H1 (cell line): ENCODE data around the gene SRP14. TPM values are rescaled to one million over a fixed set of nuclear protein-coding genes. Genes with fewer than 3 reads are reported as not detected.

Experiments used
- CTCF ChIA-PET: fragments of 300-600 bp; sonication (Branson Sonifier 250); formaldehyde crosslinking; loops from one replicate; lab custom pipeline; 2021; ENCODE audit not compliant: partially characterized antibody; lab: Charles Lee
- POLR2A ChIA-PET: fragments of 300-600 bp; sonication (Branson Sonifier 250); formaldehyde crosslinking; loops from one replicate; lab custom pipeline; 2021; ENCODE audit warnings: inconsistent platforms; ENCODE audit not compliant: partially characterized antibody; lab: Charles Lee
- DNase-seq, 2 experiments: peaks; one replicate each; pipeline versions ENCODE4 v3.0.0 to v3.0.0-alpha.2; 2010 to 2022; ENCODE audit warnings: low spot score in 2 of 2, low read depth in 1 of 2, mixed read lengths in 1 of 2
- FAIRE-seq: peaks from 2 replicates; lab custom pipeline; 2011; peaks lifted over from hg19 to GRCh38; lab: Jason Lieb, UNC
- H2AFZ ChIP-seq: 2 replicates; pipeline ENCODE4 v1.8.1; 2012; ENCODE audit warnings: low read length, inconsistent platforms
- H2AK5ac ChIP-seq: 2 replicates; pipeline ENCODE4 v1.6.1; 2013; ENCODE audit warnings: low read depth, low read length
- H2BK120ac ChIP-seq: replicated peaks from 2 replicates; pipeline ENCODE3; 2013; ENCODE audit warnings: low read depth, low read length, inconsistent platforms
- H2BK12ac ChIP-seq: 2 replicates; pipeline ENCODE4 v1.6.1; 2013; ENCODE audit warnings: low read depth, low read length
- H2BK15ac ChIP-seq: 2 replicates; pipeline ENCODE4 v1.6.1; 2013; ENCODE audit warnings: low read length
- H2BK20ac ChIP-seq: 2 replicates; pipeline ENCODE4 v1.6.1; 2013; ENCODE audit warnings: low read length
- H2BK5ac ChIP-seq: 2 replicates; pipeline ENCODE4 v1.6.1; 2013; ENCODE audit warnings: low read depth, low read length
- H3K14ac ChIP-seq: 2 replicates; pipeline ENCODE4 v1.6.1; 2013; ENCODE audit warnings: inconsistent platforms; ENCODE audit not compliant: insufficient read length
- H3K18ac ChIP-seq: 2 replicates; pipeline ENCODE4 v1.6.1; 2013; ENCODE audit warnings: low read length; ENCODE audit errors: extremely low read depth
- H3K23ac ChIP-seq: 2 replicates; pipeline ENCODE4 v1.6.1; 2013; ENCODE audit warnings: inconsistent platforms; ENCODE audit not compliant: insufficient read length
- H3K23me2 ChIP-seq: 2 replicates; pipeline ENCODE4 v1.6.1; 2013; ENCODE audit warnings: low read depth, low read length
- H3K27ac ChIP-seq: 2 replicates; pipeline ENCODE4 v1.6.1; 2011; ENCODE audit warnings: low read depth, low read length, inconsistent platforms
- H3K27me3 ChIP-seq, 4 experiments: replicated peaks in 1 of 4; 1 replicate in 1 of 4; 2 replicates in 3 of 4; pipeline versions ENCODE4 v1.6.1 to v1.8.1; 2011 to 2013; ENCODE audit warnings: low read length in 3 of 4, mild to moderate bottlenecking in 3 of 4, inconsistent platforms in 2 of 4, mixed read lengths in 2 of 4, moderate library complexity in 1 of 4; ENCODE audit not compliant: control insufficient read depth in 3 of 4, insufficient read depth in 3 of 4; ENCODE audit errors: extremely low read depth in 1 of 4
- H3K36me3 ChIP-seq, 4 experiments: 2 replicates each; pipeline versions ENCODE4 v1.6.1 to v1.8.1; 2011 to 2013; ENCODE audit warnings: mild to moderate bottlenecking in 4 of 4, low read length in 3 of 4, moderate library complexity in 2 of 4, control low read depth in 1 of 4, inconsistent platforms in 1 of 4; ENCODE audit not compliant: insufficient read depth in 4 of 4, control insufficient read depth in 2 of 4
- H3K4ac ChIP-seq: replicated peaks from 2 replicates; pipeline ENCODE3; 2013; ENCODE audit warnings: low read length, low read depth, mixed read lengths, inconsistent platforms; ENCODE audit not compliant: insufficient read length
- H3K4me1 ChIP-seq, 4 experiments: replicated peaks in 1 of 4; 1 replicate in 1 of 4; 2 replicates in 3 of 4; pipeline versions ENCODE4 v1.6.1 to v1.8.1; 2011 to 2013; ENCODE audit warnings: low read length in 3 of 4, inconsistent platforms in 2 of 4, mixed read lengths in 1 of 4; ENCODE audit not compliant: insufficient read depth in 4 of 4, control insufficient read depth in 3 of 4
- H3K4me2 ChIP-seq, 2 experiments: 2 replicates each; pipeline versions ENCODE4 v1.6.1 to v1.8.1; 2011 to 2013; ENCODE audit warnings: low read depth in 2 of 2, low read length in 2 of 2, control low read depth in 1 of 2, inconsistent platforms in 1 of 2, mild to moderate bottlenecking in 1 of 2; ENCODE audit not compliant: insufficient read depth in 1 of 2
- H3K4me3 ChIP-seq, 4 experiments: fragments of 200-600, 300-600 bp in 1 of 4; sonication (generic), shearing (Covaris generic), sonication (Bioruptor Twin) in 1 of 4; 2 replicates each; pipeline versions ENCODE4 v1.5.1 to v1.8.1; 2011 to 2016; ENCODE audit warnings: low read length in 4 of 4, low read depth in 3 of 4, control low read depth in 2 of 4, inconsistent platforms in 2 of 4, mild to moderate bottlenecking in 2 of 4, mixed read lengths in 1 of 4, moderate library complexity in 1 of 4; ENCODE audit not compliant: insufficient read depth in 2 of 4; ENCODE audit errors: extremely low read depth in 1 of 4
- H3K56ac ChIP-seq: replicated peaks from 2 replicates; pipeline ENCODE3; 2013; ENCODE audit warnings: low read depth, mild to moderate bottlenecking, mixed read lengths, low read length, inconsistent platforms; ENCODE audit not compliant: insufficient read length
- H3K79me1 ChIP-seq: 2 replicates; pipeline ENCODE4 v1.6.1; 2013; ENCODE audit warnings: low read depth, low read length, control low read depth
- H3K79me2 ChIP-seq, 2 experiments: 2 replicates each; pipeline versions ENCODE4 v1.6.1 to v1.8.1; 2012 to 2013; ENCODE audit warnings: low read length in 2 of 2, mild to moderate bottlenecking in 2 of 2, inconsistent platforms in 1 of 2; ENCODE audit not compliant: insufficient read depth in 2 of 2, control insufficient read depth in 1 of 2
- H3K9ac ChIP-seq, 4 experiments: replicated peaks in 1 of 4; 1 replicate in 1 of 4; 2 replicates in 3 of 4; pipeline versions ENCODE4 v1.6.1 to v1.8.1; 2011 to 2013; ENCODE audit warnings: low read depth in 3 of 4, low read length in 3 of 4, control low read depth in 2 of 4, mild to moderate bottlenecking in 2 of 4, moderate library complexity in 2 of 4, inconsistent platforms in 1 of 4; ENCODE audit errors: extremely low read depth in 1 of 4
- H3K9me3 ChIP-seq, 2 experiments: 2 replicates each; pipeline versions ENCODE4 v1.6.1 to v1.8.1; 2012 to 2013; ENCODE audit warnings: mild to moderate bottlenecking in 2 of 2, moderate library complexity in 2 of 2, control low read depth in 1 of 2, inconsistent platforms in 1 of 2, low read depth in 1 of 2, low read length in 1 of 2, mixed read lengths in 1 of 2; ENCODE audit not compliant: insufficient read depth in 2 of 2
- H4K20me1 ChIP-seq, 2 experiments: replicated peaks in 1 of 2; 2 replicates each; pipeline versions ENCODE3 to v1.8.1; 2011 to 2013; ENCODE audit warnings: inconsistent platforms in 2 of 2, low read length in 2 of 2, mild to moderate bottlenecking in 1 of 2; ENCODE audit not compliant: insufficient read depth in 2 of 2, control insufficient read depth in 1 of 2
- H4K5ac ChIP-seq: 2 replicates; pipeline ENCODE4 v1.6.1; 2013; ENCODE audit warnings: low read length, low read depth, mixed read lengths, inconsistent platforms; ENCODE audit not compliant: insufficient read length
- H4K8ac ChIP-seq: 2 replicates; pipeline ENCODE4 v1.8.0; 2013; ENCODE audit warnings: mild to moderate bottlenecking, moderate library complexity, low read length, inconsistent platforms; ENCODE audit not compliant: insufficient read depth; ENCODE audit errors: extremely low read depth
- H4K91ac ChIP-seq: replicated peaks from 2 replicates; pipeline ENCODE3; 2013; ENCODE audit warnings: low read length, mixed read lengths, inconsistent platforms; ENCODE audit not compliant: insufficient read length
- BACH1 ChIP-seq: IDR thresholded peaks from 2 replicates; pipeline ENCODE4 v1.6.1; 2012; ENCODE audit warnings: low read length, improper control_type of control experiment
- MAFK ChIP-seq: IDR thresholded peaks from 2 replicates; pipeline ENCODE4 v1.6.1; 2012; ENCODE audit warnings: low read depth, mild to moderate bottlenecking, improper control_type of control experiment, low read length
- TAF1 ChIP-seq: IDR thresholded peaks from 2 replicates; pipeline ENCODE4 v1.6.1; 2011; ENCODE audit warnings: mild to moderate bottlenecking, low read depth, low read length
- WGBS, 2 experiments: shearing (Covaris generic) in 1 of 2; methylation state at CpG; one replicate each; pipeline versions ENCODE4 v1.1.6 to v1.1.7; 2013 to 2015; ENCODE audit warnings: low lambda C conversion rate in 2 of 2, mixed read lengths in 2 of 2, inconsistent platforms in 1 of 2, low coverage in 1 of 2, missing lambda C conversion rate in 1 of 2; ENCODE audit not compliant: insufficient replicate concordance in 2 of 2, insufficient coverage in 1 of 2, insufficient read length in 1 of 2; ENCODE audit errors: extremely low coverage in 1 of 2, missing lambda C conversion rate in 1 of 2; 5-methylcytosine and 5-hydroxymethylcytosine counted together
- polyA plus RNA-seq, 7 experiments: library from polyadenylated mRNA; depleted of rRNA in 3 of 7; stranded (reverse) in 5 of 7; unstranded in 2 of 7; fragments of >200 nt in 5 of 7; fragments of 200-250 nt in 2 of 7; gene quantifications; 1 replicate in 5 of 7; 2 replicates in 1 of 7; 4 replicates in 1 of 7; pipeline versions ENCODE4 v1.2.1 to v1.2.3, GENCODE V29; 2011 to 2013; ENCODE audit warnings: missing spikeins in 2 of 7, mixed read lengths in 2 of 7
- total RNA-seq: library from RNA; stranded (reverse); fragmentation: NEBNext Ultra II Directional; extraction: Animal tissue kit (Norgen Biotek cat#: 25700); gene quantifications from 2 replicates; pipeline ENCODE4 v1.2.1, GENCODE V29; 2021
- TF ChIP-seq, protein P1 (sequence below), 3 experiments: IDR thresholded peaks; 1 replicate in 2 of 3; 2 replicates in 1 of 3; pipeline versions ENCODE4 v1.5.1 to v1.6.1; 2011; ENCODE audit warnings: low read length in 3 of 3, mild to moderate bottlenecking in 3 of 3, inconsistent platforms in 2 of 3, low read depth in 1 of 3, moderate library complexity in 1 of 3; ENCODE audit not compliant: insufficient read depth in 1 of 3; ENCODE audit errors: control extremely low read depth in 1 of 3

Gene SRP14
- total and polyA plus RNA-seq, 2 of the 8 experiments (the other 6 are each of a cell fraction or from before 2014, with no cell fraction given) = 186 to 223 TPM

DNA sequence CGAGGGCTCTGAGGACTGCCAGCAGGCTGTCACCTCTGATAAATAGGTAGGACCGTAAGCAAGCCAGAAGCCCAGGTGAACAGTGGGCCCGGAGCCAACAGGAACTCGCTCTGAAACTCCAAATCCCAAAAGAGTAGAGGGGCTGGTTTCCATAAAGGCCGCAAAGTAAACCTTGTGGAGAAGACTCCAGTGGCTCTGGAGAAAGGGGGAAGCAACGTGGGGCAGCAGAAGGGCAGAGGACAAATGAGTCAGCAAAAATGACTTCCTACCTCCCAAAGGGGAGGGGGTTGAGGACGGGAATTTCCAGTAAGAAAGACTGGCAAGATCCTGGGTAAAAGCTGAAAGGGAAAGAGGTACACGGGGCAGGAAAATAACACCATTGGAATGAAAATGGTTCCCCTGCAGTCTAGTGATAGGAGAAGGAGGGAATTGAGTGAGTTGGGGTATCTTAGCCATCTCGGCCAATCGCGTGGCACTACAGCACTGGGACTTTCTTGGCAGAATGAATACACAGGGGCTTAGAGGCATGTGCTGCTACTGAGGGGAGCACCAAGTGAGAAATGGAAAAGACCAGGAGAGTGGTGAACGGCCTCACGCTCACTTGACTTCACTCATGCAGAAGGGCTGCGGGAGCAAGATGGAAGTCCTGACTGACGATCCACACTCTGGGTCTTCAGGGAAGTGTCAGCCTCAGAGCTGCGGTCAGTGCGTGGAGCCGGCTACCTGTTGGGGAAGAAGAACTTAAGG, 36.5 kb upstream of the SRP14 start:
- POLR2A ChIA-PET = interaction anchor here (1.5 to 1.7 kb wide), 3 partner anchors 16 to 29 kb away, joined by 3 to 9 read pairs (median 4); no protein-coding TSS in a partner anchor
- FAIRE-seq = no peak
- H2AFZ ChIP-seq = peak overlapping the region; percentile 81; the same call in 1 of the 2 replicates

More for the DNA sequence above, 36.5 kb upstream of the SRP14 start:
- Histone ChIP-seq H3K4ac (no peak overlapping the region), H3K79me1 (no peaks in the 10 kb centered on the region), H3K14ac (no peak overlapping the region), H4K5ac (peak overlapping the region; percentile 6), H3K23me2 (no peaks in the 10 kb centered on the region), H2BK15ac (no peak overlapping the region), H3K56ac (no peak overlapping the region), H4K20me1 (no peaks in the 10 kb centered on the region), H3K23ac (no peak overlapping the region), H3K4me2 (no peak overlapping the region), H4K8ac (no peak overlapping the region; the same call in 1 of the 2 replicates), H3K36me3 (no peaks in the 10 kb centered on the region), H3K79me2 (no peaks in the 10 kb centered on the region), H2BK12ac (peak overlapping the region; percentile 82; the same call in 1 of the 2 replicates), H2BK5ac (peak overlapping the region; percentile 35; the same call in 1 of the 2 replicates), H3K4me3 (no peak overlapping the region), H3K27me3 (no peaks in the 10 kb centered on the region; a peak in 1 of 7 replicates), H3K9ac (no peak overlapping the region), H3K9me3 (no peaks in the 10 kb centered on the region), H3K18ac (peak overlapping the region; percentile 71), H2BK20ac (no peak overlapping the region), H3K4me1 (peaks cover 0 to 9% (median 2%) of the 10 kb centered on the region in 4 experiments; a peak in 3 of 7 replicates), H2BK120ac (peak overlapping the region; percentile 57), H3K27ac (no peak overlapping the region), H2AK5ac (peak overlapping the region; percentile 7; the same call in 1 of the 2 replicates), H4K91ac (peak overlapping the region; percentile 83)
- TF ChIP-seq BACH1 = peak; percentile 68
- TF ChIP-seq TAF1 = 0 out of 2 replicates have a peak, but pooled peaks have one; percentile 37
- TF ChIP-seq, protein P1, sequence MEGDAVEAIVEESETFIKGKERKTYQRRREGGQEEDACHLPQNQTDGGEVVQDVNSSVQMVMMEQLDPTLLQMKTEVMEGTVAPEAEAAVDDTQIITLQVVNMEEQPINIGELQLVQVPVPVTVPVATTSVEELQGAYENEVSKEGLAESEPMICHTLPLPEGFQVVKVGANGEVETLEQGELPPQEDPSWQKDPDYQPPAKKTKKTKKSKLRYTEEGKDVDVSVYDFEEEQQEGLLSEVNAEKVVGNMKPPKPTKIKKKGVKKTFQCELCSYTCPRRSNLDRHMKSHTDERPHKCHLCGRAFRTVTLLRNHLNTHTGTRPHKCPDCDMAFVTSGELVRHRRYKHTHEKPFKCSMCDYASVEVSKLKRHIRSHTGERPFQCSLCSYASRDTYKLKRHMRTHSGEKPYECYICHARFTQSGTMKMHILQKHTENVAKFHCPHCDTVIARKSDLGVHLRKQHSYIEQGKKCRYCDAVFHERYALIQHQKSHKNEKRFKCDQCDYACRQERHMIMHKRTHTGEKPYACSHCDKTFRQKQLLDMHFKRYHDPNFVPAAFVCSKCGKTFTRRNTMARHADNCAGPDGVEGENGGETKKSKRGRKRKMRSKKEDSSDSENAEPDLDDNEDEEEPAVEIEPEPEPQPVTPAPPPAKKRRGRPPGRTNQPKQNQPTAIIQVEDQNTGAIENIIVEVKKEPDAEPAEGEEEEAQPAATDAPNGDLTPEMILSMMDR (IDR thresholded peaks at IDR 0.05; ENCODE audit: control extremely low read depth in 1 of 3, insufficient read depth in 1 of 3, low read depth in 1 of 3, low read length in 3 of 3) = no peak
- TF ChIP-seq MAFK = peak; percentile 72
- no peak for DNase-seq
- WGBS, 2 experiments = 85% methylated on average over 17 of the region's 18 CpGs; no CpG with 5 or more reads in 1 of the 2 experiments
- CTCF ChIA-PET = interaction anchor here (1.0 to 10.5 kb wide), 5 partner anchors 12 to 31 kb away, joined by 3 to 113 read pairs (median 3); partner anchors contain the start of gene BMF
